CD4-positive, alpha-beta T cell treated with Interleukin-1 beta for 1 hour (primary cell): Measurements from ENCODE around the gene SYT3.

Experiments
- DNase-seq, 2 donors: peaks; one replicate each; pipeline ENCODE4 v3.0.0-alpha.2; 2020 to 2022

The SYT3 gene

DNA sequence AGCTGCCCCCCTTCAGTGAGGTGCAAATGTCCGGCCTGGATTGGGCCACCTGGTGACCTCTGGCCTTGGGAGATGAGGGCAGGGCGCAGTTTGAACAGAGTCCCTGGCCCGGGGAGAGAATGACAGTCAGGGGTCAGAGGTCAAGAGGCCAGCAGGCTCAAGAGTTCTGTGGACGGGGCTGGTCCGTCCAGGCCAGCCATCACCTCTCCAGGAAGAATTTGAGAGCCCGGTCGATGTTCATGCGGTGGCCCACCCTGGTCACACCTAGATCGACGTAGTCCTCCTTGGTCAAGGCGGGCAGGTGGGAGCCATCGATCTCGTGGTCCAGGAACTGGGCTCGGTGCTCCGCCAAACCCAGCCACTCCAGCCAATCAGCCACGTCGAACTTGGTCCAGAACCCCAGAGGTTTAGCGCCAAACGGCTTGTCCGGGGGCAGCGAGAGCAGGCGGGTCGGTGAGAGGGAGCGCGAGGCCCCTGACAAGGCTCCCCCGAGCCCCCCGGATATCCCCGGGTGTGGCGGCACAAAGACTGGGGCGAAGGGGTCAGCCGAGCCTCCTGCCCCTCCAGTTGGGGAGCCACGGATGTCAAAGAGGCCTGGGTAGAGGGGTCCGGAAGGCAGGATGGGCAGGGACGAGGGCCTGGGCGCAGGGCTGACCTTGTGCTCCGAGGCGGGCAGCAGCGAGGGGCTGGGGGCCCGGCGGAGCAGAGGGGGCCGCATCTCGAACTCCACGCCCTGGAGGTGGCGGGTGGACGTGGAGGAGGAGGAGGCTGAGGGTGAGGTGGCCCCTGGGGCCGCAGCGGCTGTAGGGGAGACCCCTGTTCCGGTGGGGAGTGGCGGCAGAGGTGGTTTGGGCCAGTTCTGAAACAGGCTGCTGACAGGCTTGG is 22.3 kb upstream of the SYT3 start:
- no peak for DNase-seq

DNA sequence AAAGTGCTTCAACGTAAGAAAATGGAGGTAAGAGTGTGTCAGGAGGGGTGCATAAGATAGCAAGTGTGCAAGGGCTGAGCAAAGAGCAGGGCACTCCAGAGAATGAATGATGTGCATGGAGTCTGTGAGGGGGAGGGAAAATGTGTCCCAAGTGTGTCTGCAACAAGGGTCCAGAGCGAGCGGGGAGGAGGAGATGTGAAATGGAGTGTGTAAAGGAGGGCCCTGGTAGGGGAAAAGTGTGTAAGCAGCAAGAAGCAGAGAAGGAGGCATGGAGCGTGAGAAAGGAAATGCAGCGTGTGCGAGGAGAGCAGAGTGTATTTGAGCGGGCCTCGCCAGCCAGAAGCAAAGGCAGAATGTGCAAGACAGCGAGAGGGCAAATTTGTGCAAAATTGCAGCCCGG is 21.3 kb upstream of the SYT3 start:
- DNase-seq: no peak

DNA sequence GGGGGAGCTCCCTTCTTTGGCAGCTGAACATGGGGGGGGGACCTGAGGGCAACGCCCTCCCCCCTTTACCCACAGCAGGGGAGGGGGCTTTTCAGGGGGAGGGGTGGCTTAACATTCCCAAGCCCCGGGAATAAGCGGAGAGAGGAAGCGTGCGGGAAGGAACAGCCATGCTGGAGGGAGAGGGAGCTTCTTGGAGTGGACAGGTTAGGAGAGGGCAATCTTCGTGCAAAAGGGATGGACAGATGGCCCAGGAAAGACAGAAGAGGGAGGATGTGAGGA is 20.3 kb upstream of the SYT3 start:
- no peak for DNase-seq

DNA sequence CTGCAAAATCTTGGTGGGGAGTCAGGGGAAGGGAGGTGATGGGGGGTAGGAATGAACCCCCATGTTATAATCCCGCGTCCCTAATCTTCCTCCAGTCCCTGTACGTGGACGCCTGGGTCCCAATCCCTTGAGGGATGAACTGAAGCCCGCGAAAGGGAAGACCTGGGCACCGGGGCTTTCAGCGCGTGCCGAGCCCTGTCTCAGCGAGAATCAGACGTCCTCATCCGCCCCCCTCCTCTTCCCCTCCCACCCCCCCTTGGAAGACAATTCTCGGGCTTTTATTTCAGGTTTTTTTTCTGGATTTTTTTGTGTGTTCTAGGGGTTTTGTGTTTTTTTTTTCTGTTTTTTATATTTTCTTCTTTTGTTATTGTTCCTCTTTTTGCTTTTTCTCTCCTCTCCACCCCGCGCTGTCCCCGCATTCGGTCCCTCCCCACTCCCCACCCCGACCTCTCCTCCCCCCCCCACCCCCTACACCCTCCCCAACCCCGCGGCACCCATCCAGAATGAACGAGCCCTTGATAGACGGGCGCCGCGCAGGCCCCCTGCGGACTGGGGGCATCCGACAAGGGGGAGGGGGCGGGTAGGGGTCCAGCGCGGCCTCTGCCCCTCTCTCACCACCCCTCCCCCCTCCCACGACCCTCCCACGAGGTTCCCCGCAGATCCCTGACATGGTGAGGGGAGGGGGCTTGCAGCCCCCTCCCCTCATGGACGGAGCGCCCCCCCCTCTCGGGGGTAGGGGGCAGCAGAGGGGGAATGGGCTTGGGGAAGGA is 19.8 kb upstream of the SYT3 start:
- no peak for DNase-seq

DNA sequence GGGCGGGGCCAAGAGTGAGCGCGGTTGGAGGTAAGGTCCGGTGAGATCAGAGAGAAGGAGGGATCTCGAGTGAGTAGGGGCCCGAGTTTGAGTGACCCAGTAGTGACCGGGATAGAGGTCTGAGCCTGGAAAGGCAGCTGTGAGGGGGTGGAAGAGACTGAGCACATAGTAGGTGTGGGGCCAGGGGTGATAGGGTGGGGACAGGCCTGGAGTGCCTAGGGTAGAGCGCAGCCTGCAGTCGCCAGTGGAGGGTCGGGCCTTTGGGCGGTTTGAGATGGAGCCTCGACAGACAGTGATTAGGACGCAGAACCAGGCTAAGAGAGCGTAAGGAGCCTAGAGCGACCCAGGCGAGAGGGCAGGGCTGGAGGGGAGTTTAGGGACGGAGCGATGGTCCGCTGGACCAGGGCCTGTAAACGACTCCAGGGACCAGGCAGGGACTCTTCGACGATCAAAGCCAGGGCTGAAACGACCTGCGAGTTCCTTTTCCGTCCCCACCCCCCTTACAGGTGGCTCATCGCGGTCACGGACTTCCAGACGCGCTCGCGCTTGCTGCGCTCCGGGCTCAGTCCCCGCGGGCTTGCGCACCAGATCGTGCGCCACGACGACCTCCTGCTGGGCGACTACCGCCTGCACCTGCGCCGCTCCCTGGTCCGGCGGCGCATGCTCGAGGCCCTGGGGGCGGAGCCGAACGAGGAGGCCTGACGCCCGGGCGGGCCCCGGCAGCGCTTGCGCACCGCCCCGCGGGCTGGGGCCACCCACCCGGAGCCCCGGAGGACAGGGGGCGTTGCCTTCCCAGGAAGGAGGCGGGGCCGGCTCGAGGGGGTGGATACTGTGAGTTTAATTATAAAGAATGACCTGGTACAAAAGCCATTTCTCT is 19.0 kb upstream of the SYT3 start:
- DNase-seq: peak; percentile 56 to 84

DNA sequence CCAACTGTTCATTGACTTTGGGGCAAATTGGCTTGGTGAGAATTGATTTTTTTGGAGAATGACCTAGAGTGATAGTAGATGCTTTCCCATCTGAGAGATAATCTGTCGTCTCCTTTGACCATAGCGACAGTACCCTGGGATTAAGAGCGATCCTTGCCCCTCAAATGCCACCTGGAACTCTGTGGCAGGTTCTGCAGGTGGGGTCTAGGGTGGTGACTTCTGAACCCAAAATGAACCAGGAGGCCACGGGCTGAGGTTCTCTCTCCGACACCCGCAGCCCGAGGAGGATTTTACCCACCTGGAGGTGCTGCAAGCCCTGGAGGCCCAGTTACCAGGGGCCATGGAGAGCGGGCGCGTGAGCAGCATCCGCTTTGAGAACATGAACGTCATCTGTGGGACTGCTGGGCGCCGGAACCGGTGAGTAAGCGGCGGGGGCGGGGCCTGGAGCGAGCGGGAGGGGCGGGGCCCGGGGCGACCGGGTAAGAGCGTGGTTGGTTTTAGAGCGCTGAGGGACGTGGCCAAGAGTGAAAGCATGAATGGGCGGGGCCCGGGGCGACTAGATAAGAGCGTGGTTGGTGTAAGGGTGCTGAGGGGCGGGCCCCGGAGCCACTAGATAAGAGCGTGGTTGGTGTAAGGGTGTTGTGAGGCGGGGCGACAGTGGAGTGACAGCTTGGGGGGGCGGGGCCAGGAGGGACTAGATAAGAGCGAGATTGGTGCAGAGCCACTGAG is 18.2 kb upstream of the SYT3 start:
- DNase-seq: peak; percentile 76 to 94

DNA sequence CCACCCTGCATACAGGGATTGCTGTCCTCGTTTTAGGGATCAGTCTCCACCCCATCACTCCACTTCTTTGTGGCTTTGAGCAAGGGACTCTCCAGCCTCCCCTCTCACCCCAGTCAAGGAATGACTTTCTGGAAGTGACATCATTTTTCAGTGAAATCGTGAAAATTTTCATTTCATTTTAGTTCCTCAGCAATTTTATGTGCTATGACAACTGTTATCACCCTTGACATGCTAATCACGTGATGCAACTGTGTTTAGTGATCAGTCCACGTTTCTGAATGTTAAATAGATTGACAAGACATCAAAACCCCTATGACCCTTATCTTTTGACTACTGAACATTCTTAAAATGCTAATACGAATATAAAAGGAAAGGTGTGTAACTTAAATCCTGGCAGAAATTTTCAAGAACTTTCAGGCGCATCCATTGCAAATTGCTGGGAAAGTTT is 17.6 kb upstream of the SYT3 start:
- DNase-seq: no peak

DNA sequence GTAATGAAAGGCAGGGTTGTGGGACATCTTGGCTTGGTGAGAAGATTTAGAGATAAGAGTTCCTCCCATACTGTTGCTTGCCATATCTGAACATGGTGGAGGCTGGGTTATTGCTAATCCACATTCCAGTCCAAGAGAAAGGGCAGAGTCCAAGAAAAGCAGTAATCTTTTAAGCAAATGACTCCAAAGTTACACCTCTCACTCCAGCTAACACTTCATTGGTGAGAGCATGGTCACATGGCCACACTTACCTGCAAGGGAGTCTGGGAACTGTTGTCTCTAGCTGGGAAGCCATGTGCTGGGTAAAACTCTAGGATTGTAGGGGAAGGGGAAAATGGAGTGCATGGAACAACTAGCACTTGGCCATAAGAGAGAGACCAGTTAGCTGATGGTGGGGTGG is 15.2 kb upstream of the SYT3 start:
- DNase-seq: no peak

DNA sequence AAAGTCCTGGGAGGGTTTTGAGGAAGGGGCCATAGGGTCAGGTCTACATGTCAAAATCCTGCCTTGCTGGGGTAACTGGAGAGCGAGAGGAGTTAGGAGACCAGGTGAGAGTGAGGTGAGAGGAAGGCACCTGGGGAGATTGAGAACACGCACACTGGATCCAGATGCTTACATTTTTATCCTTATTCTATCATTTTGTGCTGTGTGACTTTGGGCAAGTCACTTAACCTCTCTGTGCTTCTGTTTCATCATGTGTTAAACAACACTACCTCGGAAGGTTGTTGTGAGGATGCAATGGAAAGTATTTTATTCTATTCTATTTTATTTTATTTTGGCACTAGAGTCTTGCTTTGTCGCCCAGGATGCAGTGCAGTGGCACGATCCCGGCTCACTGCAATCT is 13.0 kb upstream of the SYT3 start:
- DNase-seq: no peak

DNA sequence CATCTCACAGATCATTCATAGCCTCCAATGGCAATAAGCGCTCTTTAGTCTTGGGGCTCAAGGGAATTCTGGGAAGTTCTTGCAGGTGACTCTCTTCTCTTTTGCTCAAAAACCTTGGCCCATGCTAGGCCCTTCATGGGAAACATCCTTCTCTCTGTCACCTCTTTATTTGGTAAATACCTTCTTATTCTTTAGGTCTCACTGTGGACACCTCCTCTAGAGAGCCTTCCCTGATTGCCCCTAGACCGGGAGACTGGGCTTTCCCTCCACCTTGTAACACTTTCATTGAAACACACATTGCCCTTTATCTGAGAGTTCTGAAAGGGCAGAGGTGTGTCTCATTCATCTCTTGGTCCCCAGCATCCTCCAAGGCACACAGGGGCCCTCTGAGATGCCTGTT is 11.5 kb upstream of the SYT3 start:
- DNase-seq: no peak

DNA sequence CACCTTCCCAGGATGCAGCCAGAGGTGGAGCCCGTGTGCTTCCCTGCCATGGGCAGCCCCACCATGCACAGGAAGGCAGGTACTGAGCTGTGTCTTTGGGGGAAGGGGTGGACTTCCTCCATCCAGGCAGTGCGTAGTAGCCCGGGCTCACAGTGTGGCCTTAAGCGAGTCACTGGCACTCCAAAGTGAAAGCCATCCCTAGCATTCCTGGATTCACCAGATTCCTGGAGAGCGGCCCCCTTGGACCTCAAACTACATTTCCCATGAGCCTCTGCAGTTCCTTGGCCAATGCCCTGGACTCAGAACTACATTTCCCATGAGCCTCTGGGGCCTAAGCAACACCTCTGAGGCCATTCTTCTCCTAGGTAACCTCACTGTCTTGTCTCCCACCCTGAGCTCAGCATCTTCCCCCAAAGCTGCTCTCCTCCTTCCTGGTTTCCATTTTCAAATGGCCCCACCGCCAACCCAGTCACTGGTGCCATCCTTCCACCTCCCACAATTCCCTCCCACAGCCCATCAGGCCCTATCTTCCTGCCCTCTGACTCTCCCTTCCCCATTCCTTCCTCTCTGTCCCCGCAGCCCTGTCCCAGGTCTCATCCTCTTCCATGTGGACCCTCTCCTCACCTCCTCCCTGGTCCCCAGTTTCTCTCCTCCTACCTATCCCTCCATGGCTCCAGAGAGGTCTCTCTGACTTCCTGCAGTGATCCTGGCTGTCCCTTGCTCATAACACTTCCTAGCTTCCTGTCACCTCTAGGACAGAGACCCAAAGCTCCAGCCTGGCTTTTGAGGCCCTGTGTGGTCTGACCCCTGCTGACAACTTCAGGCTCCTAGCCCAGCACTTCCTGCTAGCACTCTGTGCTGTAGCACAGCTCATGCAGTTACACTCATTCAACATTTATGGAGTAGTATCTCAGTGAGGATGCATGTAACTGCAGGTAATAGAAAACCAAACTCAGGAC is 10.0 kb upstream of the SYT3 start, which contains the start of gene C19orf81:
Gene C19orf81 (plus strand): TSS at position 13 of the 959 bp plus-strand sequence. CDS start 0 bp downstream, at position 13.
- no peak for DNase-seq

DNA sequence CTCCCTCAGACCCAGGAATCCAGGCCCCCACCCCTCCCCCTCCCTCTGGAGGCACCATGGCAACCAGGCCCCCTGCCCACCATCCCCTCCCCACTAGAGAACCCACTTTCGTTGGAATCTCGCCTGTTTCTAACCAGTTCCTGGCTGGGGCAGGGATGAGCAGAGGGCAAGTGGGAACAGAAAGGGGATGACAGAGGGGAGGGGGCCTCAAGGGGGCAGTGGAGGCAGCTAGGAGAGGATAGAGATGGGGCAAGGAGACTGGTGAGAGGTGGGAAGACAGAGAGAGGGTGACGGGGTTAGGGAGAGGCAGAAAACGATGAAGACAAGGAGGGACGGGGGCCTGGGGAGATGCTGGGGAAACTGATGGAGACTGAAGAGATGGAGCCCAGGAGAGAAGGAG is 9.0 kb upstream of the SYT3 start:
- DNase-seq: no peak

DNA sequence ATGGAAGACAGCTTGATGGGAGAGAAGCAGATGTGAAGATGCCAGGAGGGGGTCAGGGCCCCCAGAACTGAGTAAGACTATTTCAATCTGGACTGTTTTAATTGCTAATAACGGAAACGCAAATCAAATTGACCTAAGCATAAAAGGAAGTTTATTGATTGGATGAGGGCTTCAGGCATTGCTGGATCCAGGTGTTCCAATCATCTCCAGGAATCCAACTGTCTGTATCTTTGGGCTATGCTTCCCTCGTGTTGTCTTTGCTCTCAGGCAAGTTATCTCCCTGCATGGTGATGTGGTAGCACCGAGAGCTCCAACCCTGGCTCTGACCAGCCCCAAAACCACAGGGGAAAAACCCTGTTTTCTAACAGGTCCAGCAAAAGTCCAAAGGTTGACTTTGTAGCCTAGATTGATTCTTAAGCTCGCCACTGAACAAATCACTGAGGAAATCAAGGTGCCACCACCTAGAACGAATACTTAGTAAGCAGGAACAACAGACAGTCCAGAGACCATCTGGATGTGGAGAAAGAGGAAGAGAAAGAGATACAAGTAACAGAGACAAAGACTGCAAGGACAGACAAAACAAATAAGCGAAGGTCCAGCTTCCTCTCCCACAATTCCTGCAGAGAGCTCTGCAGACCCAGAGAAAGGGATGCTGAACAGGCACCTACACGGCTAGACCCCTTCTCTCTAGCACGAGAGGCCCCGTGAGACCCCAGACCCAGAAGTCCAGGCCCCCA is 8.4 kb upstream of the SYT3 start:
- DNase-seq: no peak

DNA sequence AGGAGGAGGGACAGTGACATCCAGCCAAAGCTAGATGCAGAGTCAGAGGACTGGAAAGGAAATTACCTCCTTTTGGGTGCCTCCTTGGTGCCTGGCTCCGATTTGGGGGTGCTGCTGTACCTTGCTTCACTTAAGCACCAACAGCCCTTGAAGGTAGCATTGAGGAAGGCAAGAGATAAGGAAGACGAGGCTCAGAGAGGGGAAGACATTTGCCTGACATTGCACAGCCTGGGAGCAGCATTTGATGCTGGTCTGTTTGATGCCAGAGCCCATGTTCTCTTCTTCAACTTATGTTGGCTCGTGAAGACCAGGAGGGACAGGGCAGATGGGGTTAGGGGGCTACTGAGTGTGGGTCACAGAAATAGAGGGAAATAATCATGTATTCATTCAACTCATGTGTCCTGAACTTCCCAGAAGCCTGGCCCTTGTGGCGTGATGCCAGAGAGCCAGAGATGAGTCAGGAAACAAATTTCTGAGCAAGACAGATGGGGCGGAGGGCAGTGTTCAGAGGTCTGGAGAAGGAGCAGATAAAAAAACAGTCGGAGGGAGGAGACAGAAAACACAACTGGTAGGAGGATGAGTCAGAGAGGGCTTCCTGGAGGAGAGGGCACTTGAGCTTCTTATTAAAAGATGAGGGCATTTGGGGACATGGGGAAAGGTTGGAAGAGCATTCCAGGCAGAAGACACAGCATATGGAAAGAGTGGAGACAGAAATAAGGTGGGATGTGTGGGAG is 6.6 kb upstream of the SYT3 start:
- no peak for DNase-seq

DNA sequence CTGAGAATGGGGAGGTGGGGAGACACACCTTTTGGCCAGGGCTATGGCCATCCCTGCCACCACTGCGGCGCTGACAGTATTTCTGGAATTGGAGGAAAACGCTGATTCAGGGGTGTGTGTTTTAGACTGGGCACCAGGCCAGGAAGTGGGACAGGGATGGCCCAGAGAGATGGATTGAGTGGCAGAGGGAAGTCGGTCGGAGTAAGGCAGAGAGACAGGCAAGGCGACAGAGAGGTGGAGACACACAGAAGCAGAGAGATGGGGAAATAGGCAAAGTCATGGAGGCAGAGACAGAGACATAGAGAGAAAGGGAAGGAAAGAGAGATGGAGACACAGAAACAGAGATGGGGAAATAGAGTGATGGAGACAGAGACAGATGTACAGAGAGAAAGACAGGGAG is 5.4 kb upstream of the SYT3 start:
- no peak for DNase-seq

DNA sequence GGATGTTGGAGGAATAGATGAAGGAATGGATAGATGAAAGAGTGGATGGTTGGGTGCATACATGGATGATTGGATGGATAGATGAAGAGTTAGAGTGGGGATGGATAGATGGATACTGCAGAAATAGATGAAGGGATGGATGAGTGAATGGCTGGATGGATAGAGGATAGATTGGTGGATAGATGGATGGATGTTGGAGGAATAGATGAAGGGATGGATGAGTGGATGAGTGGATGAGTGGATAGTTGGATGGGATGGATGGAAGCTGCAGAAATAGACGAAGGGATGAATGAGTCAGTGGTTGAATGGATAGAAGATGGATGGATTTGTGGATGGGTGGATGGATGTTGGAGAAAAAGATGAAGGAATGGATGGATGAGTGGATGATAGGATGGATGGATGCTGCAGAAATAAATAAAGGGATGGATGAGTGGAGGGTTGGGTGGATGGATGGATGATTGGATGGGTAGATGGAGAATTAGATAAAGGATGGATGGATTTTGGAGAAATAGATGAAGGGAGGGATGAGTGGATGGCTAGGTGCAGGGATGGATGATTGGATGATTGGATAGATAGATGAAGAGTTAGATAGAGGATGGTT is 4.7 kb upstream of the SYT3 start:
- DNase-seq: no peak

DNA sequence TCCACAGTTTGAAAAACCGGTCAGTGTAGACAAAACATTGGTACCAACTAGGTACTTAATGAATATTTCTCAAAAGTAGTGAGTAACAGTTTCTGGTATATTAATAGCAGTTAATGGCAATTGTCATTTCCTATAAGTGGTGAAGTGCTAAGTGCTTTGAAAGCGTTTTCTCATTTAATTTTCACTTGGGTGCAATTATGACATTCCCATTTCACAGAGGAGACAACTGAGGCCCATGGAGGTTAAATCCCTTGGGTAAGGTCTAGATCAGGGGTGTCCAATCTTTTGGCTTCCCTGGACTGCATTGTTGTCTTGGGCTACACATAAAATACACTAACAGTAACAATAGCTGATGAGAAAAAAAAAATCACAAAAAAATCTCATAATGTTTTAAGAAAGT is 687 bp upstream of the SYT3 start:
- no peak for DNase-seq

DNA sequence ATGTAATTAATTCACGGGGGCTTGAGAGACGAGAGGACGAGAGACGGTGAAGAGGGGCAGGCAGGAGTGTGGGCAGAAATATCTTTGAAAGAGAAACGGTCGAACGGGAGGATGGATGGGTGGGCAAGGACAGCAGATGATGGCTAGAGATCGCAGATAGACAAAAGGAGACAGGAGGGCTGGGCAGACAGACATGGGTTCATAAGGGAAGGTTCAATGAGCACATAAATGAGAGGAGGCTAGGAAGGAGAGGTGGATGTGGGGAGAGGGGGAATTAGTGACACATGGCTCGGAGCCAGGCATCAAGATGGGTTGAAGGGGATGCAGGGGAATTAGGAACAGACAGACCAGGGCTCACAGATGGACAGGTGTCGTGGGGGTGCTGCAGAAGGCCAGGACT is 1.1 kb downstream of the SYT3 start:
- no peak for DNase-seq

DNA sequence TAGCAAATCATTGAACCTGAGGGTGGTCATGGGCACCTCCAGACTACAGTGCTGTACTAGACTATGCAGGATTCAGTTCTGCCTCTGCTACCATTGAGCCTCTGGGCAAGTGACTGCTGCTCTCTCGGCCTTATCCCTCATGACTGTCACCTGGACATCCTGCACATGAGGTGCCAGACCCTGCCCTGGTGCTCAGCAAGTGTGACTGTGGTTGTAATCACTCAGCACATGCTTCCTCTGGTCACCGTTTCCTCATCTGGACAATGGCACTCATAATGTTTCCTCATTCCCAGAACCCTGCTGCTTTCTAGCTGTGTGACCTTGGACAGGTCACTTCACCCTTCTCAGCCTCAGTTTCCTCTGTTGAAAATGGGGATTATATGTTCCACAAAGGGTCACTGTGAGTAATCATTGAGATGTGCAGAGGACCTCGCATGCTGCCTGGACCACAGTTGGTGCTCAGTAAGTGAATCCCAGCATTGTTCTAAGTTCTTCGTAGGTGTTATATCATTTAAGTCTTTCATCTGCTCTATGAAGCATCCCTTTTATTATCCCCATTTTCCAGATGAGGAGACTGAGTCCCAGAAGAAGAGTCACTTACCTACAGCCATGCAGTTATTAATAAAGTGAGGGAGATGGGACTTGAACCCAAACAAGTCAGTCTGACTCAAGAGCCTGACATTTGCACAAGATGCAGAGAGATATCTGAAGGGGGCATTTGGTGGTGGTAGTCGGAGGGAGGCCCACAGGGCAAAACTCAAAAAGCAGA is 3.2 kb downstream of the SYT3 start:
- DNase-seq: no peak
